HepG2 (cell line): ENCODE measurements around the gene HAP1. TPM values are rescaled to one million over a fixed set of nuclear protein-coding genes. Genes with fewer than 3 reads are reported as not detected.
A peak's percentile ranks its signal among the peaks of the same experiment; 100 is the strongest.

Experiments used
- CEBPG ChIP-seq: IDR thresholded peaks from 2 replicates; pipeline ENCODE4 v1.6.1; 2016
- FOSL2 ChIP-seq: sonication (generic); formaldehyde crosslinking; IDR thresholded peaks from 2 replicates; pipeline ENCODE4 v1.4.0; 2020; ENCODE audit warnings: missing genetic modification reagents
- IKZF4 ChIP-seq: sonication (generic); formaldehyde crosslinking; IDR thresholded peaks from 2 replicates; pipeline ENCODE4 v1.5.1; 2020; ENCODE audit warnings: borderline replicate concordance, mild to moderate bottlenecking, low read depth, missing genetic modification reagents; ENCODE audit errors: not compliant biosample characterization
- RARG ChIP-seq: sonication (generic); formaldehyde crosslinking; IDR thresholded peaks from 2 replicates; pipeline ENCODE4 v1.4.0; 2020; ENCODE audit warnings: low read depth, mild to moderate bottlenecking, missing genetic modification reagents
- RBFOX2 ChIP-seq: fragments of 200-400 bp; formaldehyde crosslinking; IDR thresholded peaks from 2 replicates; pipeline ENCODE4 v1.6.1; 2017; ENCODE audit warnings: low read depth, mild to moderate bottlenecking, low read length
- ZNF101 ChIP-seq: sonication (generic); formaldehyde crosslinking; IDR thresholded peaks from 2 replicates; pipeline ENCODE4 v1.4.0; 2020; ENCODE audit warnings: mild to moderate bottlenecking, low read depth, missing genetic modification reagents, borderline replicate concordance
- ZNF33A ChIP-seq: sonication (generic); formaldehyde crosslinking; IDR thresholded peaks from 2 replicates; pipeline ENCODE4 v1.5.1; 2020; ENCODE audit warnings: missing genetic modification reagents, mild to moderate bottlenecking, moderate library complexity, borderline replicate concordance
- ZNF451 ChIP-seq: sonication (generic); formaldehyde crosslinking; IDR thresholded peaks from 2 replicates; pipeline ENCODE4 v1.5.0; 2020; ENCODE audit warnings: mild to moderate bottlenecking, missing genetic modification reagents
- ZNF546 ChIP-seq: sonication (generic); formaldehyde crosslinking; conservative IDR thresholded peaks from 2 replicates; pipeline ENCODE4 v1.8.1; 2023; ENCODE audit warnings: mild to moderate bottlenecking, missing genetic modification reagents
- ZNF761 ChIP-seq: sonication (generic); formaldehyde crosslinking; conservative IDR thresholded peaks from 2 replicates; pipeline ENCODE4 v1.4.0; 2020; ENCODE audit warnings: mild to moderate bottlenecking, missing genetic modification reagents
- ZNF775 ChIP-seq: sonication (generic); formaldehyde crosslinking; IDR thresholded peaks from 2 replicates; pipeline ENCODE4 v1.4.0; 2020; ENCODE audit warnings: missing genetic modification reagents, mild to moderate bottlenecking, moderate library complexity, borderline replicate concordance
- ZNF782 ChIP-seq: sonication (generic); formaldehyde crosslinking; IDR thresholded peaks from 2 replicates; pipeline ENCODE4 v1.4.0; 2020; ENCODE audit warnings: missing genetic modification reagents, mild to moderate bottlenecking, borderline replicate concordance
- ZSCAN29 ChIP-seq: sonication (generic); formaldehyde crosslinking; conservative IDR thresholded peaks from 2 replicates; pipeline ENCODE4 v1.4.0; 2020; ENCODE audit warnings: mild to moderate bottlenecking, missing genetic modification reagents
- polyA plus RNA-seq, 8 experiments: library from polyadenylated mRNA; depleted of rRNA in 3 of 8; stranded (reverse) in 7 of 8; unstranded in 1 of 8; fragments of >200 nt; fragmentation: Illumina TruSeq in 4 of 8; extraction: Trizol in 4 of 8; gene quantifications; 2 replicates each; pipeline versions ENCODE4 v1.2.1 to v1.2.3, GENCODE V29; 2011 to 2016; ENCODE audit warnings: low read depth in 4 of 8, missing spikeins in 1 of 8, mixed read lengths in 1 of 8; ENCODE audit not compliant: insufficient read depth in 1 of 8
- total RNA-seq, 5 experiments: library from RNA; depleted of rRNA; stranded (reverse); fragments of >200 nt; fragmentation: Illumina TruSeq; extraction: Trizol; gene quantifications; 2 replicates each; pipeline ENCODE4 v1.2.3, GENCODE V29; 2016; ENCODE audit warnings: low read depth in 1 of 5
- TF ChIP-seq, protein P1 (sequence below): sonication (generic); formaldehyde crosslinking; IDR thresholded peaks from 2 replicates; pipeline ENCODE4 v1.5.1; 2020; ENCODE audit warnings: missing genetic modification reagents, mild to moderate bottlenecking, borderline replicate concordance
- TF ChIP-seq, protein P2 (sequence below): sonication (generic); formaldehyde crosslinking; IDR thresholded peaks from 2 replicates; pipeline ENCODE4 v1.4.0; 2020; ENCODE audit warnings: missing genetic modification reagents
- TF ChIP-seq, protein P3 (sequence below): sonication (generic); formaldehyde crosslinking; IDR thresholded peaks from 2 replicates; pipeline ENCODE4 v1.5.0; 2020; ENCODE audit warnings: mild to moderate bottlenecking, missing genetic modification reagents
- TF ChIP-seq, protein P4 (sequence below): sonication (generic); formaldehyde crosslinking; IDR thresholded peaks from 2 replicates; pipeline ENCODE4 v1.8.1; 2022; ENCODE audit warnings: mild to moderate bottlenecking, missing genetic modification reagents
- TF ChIP-seq, protein P5 (sequence below): sonication (generic); formaldehyde crosslinking; IDR thresholded peaks from 2 replicates; pipeline ENCODE4 v1.4.0; 2020; ENCODE audit warnings: missing genetic modification reagents

The HAP1 gene
- total and polyA plus RNA-seq, 2 of the 13 experiments (the other 11 are each of a cell fraction or from before 2014, with no cell fraction given) = 0.07 TPM

DNA sequence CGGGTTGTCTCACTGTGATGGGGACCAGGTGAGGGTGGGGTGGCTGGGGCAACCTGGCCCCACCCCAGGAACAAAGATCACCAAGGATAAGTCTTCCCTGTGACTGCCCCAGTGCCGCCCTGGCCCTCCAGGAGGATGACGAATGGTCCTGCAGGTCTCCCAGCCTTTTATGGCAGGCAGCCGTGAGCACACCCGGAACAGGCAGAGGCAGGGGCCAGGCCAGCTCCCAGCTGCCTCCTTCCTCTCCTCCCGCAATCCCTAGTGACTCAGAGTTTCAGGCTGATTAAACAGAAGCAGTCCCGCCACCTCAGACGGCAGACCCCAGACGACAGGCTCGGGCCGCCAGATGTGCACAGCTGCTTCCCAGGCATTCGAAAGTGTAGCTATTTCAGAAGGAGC is 38.7 kb upstream of the HAP1 start (continued):
- TF ChIP-seq, protein P1, sequence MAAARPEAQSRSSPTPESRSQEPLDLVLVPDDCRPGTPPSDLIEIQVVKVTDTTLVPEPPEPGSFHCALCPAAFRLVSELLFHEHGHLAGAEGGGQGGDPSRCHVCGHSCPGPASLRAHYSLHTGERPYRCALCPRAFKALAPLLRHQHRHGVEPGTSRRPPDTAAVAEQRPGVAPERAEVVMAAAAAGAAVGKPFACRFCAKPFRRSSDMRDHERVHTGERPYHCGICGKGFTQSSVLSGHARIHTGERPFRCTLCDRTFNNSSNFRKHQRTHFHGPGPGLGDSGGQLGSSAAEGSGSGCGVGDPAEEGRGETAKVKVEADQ (CRISPR knock-in tag) = no peak
- no peak for TF ChIP-seq ZNF33A (CRISPR knock-in tag)
- TF ChIP-seq, protein P2, sequence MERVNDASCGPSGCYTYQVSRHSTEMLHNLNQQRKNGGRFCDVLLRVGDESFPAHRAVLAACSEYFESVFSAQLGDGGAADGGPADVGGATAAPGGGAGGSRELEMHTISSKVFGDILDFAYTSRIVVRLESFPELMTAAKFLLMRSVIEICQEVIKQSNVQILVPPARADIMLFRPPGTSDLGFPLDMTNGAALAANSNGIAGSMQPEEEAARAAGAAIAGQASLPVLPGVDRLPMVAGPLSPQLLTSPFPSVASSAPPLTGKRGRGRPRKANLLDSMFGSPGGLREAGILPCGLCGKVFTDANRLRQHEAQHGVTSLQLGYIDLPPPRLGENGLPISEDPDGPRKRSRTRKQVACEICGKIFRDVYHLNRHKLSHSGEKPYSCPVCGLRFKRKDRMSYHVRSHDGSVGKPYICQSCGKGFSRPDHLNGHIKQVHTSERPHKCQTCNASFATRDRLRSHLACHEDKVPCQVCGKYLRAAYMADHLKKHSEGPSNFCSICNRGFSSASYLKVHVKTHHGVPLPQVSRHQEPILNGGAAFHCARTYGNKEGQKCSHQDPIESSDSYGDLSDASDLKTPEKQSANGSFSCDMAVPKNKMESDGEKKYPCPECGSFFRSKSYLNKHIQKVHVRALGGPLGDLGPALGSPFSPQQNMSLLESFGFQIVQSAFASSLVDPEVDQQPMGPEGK = peak; percentile 58
- no peak for TF ChIP-seq RARG (CRISPR knock-in tag)
- TF ChIP-seq, protein P3, sequence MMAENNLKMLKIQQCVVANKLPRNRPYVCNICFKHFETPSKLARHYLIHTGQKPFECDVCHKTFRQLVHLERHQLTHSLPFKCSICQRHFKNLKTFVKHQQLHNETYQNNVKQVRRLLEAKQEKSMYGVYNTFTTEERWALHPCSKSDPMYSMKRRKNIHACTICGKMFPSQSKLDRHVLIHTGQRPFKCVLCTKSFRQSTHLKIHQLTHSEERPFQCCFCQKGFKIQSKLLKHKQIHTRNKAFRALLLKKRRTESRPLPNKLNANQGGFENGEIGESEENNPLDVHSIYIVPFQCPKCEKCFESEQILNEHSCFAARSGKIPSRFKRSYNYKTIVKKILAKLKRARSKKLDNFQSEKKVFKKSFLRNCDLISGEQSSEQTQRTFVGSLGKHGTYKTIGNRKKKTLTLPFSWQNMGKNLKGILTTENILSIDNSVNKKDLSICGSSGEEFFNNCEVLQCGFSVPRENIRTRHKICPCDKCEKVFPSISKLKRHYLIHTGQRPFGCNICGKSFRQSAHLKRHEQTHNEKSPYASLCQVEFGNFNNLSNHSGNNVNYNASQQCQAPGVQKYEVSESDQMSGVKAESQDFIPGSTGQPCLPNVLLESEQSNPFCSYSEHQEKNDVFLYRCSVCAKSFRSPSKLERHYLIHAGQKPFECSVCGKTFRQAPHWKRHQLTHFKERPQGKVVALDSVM = 0 out of 2 replicates have a peak, but pooled peaks have one; percentile 0
- TF ChIP-seq ZNF782 (CRISPR knock-in tag) = peak; percentile 10
- TF ChIP-seq CEBPG (CRISPR knock-in tag) = 0 out of 2 replicates have a peak, but pooled peaks have one; percentile 3
- peak; percentile 76; the same call in 1 of the 2 replicates for TF ChIP-seq ZNF546 (CRISPR knock-in tag)
- TF ChIP-seq IKZF4 = no peak
- no peak for TF ChIP-seq ZNF101 (CRISPR knock-in tag)
- TF ChIP-seq ZSCAN29 (CRISPR knock-in tag) = no peak
- TF ChIP-seq RBFOX2 = peak; percentile 51
- TF ChIP-seq, protein P4, sequence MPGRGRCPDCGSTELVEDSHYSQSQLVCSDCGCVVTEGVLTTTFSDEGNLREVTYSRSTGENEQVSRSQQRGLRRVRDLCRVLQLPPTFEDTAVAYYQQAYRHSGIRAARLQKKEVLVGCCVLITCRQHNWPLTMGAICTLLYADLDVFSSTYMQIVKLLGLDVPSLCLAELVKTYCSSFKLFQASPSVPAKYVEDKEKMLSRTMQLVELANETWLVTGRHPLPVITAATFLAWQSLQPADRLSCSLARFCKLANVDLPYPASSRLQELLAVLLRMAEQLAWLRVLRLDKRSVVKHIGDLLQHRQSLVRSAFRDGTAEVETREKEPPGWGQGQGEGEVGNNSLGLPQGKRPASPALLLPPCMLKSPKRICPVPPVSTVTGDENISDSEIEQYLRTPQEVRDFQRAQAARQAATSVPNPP = no peak
- TF ChIP-seq FOSL2 (CRISPR knock-in tag) = peak; percentile 87
- TF ChIP-seq ZNF775 (CRISPR knock-in tag) = 0 out of 2 replicates have a peak, but pooled peaks have one; percentile 60
- peak; percentile 16; the same call in 1 of the 2 replicates for TF ChIP-seq ZNF451 (CRISPR knock-in tag)
- peak; percentile 85; the same call in 1 of the 2 replicates for TF ChIP-seq ZNF761 (CRISPR knock-in tag)
- TF ChIP-seq, protein P5, sequence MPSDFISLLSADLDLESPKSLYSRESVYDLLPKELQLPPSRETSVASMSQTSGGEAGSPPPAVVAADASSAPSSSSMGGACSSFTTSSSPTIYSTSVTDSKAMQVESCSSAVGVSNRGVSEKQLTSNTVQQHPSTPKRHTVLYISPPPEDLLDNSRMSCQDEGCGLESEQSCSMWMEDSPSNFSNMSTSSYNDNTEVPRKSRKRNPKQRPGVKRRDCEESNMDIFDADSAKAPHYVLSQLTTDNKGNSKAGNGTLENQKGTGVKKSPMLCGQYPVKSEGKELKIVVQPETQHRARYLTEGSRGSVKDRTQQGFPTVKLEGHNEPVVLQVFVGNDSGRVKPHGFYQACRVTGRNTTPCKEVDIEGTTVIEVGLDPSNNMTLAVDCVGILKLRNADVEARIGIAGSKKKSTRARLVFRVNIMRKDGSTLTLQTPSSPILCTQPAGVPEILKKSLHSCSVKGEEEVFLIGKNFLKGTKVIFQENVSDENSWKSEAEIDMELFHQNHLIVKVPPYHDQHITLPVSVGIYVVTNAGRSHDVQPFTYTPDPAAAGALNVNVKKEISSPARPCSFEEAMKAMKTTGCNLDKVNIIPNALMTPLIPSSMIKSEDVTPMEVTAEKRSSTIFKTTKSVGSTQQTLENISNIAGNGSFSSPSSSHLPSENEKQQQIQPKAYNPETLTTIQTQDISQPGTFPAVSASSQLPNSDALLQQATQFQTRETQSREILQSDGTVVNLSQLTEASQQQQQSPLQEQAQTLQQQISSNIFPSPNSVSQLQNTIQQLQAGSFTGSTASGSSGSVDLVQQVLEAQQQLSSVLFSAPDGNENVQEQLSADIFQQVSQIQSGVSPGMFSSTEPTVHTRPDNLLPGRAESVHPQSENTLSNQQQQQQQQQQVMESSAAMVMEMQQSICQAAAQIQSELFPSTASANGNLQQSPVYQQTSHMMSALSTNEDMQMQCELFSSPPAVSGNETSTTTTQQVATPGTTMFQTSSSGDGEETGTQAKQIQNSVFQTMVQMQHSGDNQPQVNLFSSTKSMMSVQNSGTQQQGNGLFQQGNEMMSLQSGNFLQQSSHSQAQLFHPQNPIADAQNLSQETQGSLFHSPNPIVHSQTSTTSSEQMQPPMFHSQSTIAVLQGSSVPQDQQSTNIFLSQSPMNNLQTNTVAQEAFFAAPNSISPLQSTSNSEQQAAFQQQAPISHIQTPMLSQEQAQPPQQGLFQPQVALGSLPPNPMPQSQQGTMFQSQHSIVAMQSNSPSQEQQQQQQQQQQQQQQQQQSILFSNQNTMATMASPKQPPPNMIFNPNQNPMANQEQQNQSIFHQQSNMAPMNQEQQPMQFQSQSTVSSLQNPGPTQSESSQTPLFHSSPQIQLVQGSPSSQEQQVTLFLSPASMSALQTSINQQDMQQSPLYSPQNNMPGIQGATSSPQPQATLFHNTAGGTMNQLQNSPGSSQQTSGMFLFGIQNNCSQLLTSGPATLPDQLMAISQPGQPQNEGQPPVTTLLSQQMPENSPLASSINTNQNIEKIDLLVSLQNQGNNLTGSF (CRISPR knock-in tag) = no peak
